DOHH2 (cell line): ENCODE data around the gene SIPA1L3.

Experiments used
- H3F3A ChIP-seq: fragments of 200-600 bp; sonication (generic), shearing (Covaris generic); 2 replicates; pipeline ENCODE4 v1.6.0; 2016; ENCODE audit warnings: antibody characterized with exemption, mild to moderate bottlenecking; ENCODE audit not compliant: control insufficient read depth, insufficient read depth
- H3K27ac ChIP-seq: fragments of 200-600 bp; sonication (generic); 2 replicates; pipeline ENCODE4 v1.5.1; 2014; ENCODE audit warnings: low read depth, mild to moderate bottlenecking, low read length, moderate library complexity
- H3K27me3 ChIP-seq: fragments of 200-600 bp; sonication (generic); 2 replicates; pipeline ENCODE4 v1.6.1; 2014; ENCODE audit warnings: mild to moderate bottlenecking, low read length, mixed read lengths; ENCODE audit not compliant: control insufficient read depth
- H3K36me3 ChIP-seq: fragments of 200-600 bp; sonication (generic); 2 replicates; pipeline ENCODE4 v1.6.1; 2014; ENCODE audit warnings: mild to moderate bottlenecking, low read length, moderate library complexity, mixed read lengths; ENCODE audit not compliant: control insufficient read depth
- H3K4me1 ChIP-seq: fragments of 200-600 bp; sonication (generic); 2 replicates; pipeline ENCODE4 v1.6.1; 2014; ENCODE audit warnings: mild to moderate bottlenecking, low read length, mixed read lengths; ENCODE audit not compliant: control insufficient read depth
- H3K4me2 ChIP-seq: fragments of 200-600 bp; sonication (generic); 2 replicates; pipeline ENCODE4 v1.6.0; 2014; ENCODE audit warnings: mild to moderate bottlenecking, low read length, moderate library complexity
- H3K4me3 ChIP-seq: fragments of 200-600 bp; sonication (generic); 2 replicates; pipeline ENCODE4 v1.5.1; 2014; ENCODE audit warnings: mild to moderate bottlenecking, low read length, mixed read lengths
- H3K79me2 ChIP-seq: fragments of 200-600 bp; sonication (generic); 2 replicates; pipeline ENCODE4 v1.6.1; 2014; ENCODE audit warnings: mild to moderate bottlenecking, low read length, mixed read lengths; ENCODE audit not compliant: control insufficient read depth
- H3K9me2 ChIP-seq: fragments of 200-600 bp; sonication (generic); replicated peaks from 2 replicates; pipeline ENCODE4 v1.6.1; 2014; ENCODE audit warnings: mild to moderate bottlenecking, low read length, mixed read lengths; ENCODE audit not compliant: control insufficient read depth
- H3K9me3 ChIP-seq: fragments of 200-600 bp; sonication (generic); 2 replicates; pipeline ENCODE4 v1.6.1; 2014; ENCODE audit warnings: antibody characterized with exemption, low read length, mixed read lengths; ENCODE audit not compliant: control insufficient read depth, insufficient read depth
- H4K20me1 ChIP-seq: fragments of 200-600 bp; sonication (generic); 2 replicates; pipeline ENCODE4 v1.6.0; 2014; ENCODE audit warnings: low read depth, mild to moderate bottlenecking, antibody characterized with exemption, low read length, moderate library complexity; ENCODE audit not compliant: control insufficient read depth, insufficient read depth
- EZH2phosphoT487 ChIP-seq: fragments of 200-600 bp; sonication (generic); IDR thresholded peaks from 2 replicates; pipeline ENCODE4 v1.6.1; 2017; ENCODE audit warnings: borderline replicate concordance, mild to moderate bottlenecking, antibody characterized with exemption, low read length, moderate library complexity, mixed read lengths
- TF ChIP-seq, protein P1 (sequence below): fragments of 200-600 bp; sonication (generic); IDR thresholded peaks from one replicate; pipeline ENCODE4 v1.5.1; 2014; ENCODE audit warnings: antibody characterized with exemption, mild to moderate bottlenecking, low read depth, low read length; ENCODE audit not compliant: poor library complexity, severe bottlenecking

The SIPA1L3 gene

DNA sequence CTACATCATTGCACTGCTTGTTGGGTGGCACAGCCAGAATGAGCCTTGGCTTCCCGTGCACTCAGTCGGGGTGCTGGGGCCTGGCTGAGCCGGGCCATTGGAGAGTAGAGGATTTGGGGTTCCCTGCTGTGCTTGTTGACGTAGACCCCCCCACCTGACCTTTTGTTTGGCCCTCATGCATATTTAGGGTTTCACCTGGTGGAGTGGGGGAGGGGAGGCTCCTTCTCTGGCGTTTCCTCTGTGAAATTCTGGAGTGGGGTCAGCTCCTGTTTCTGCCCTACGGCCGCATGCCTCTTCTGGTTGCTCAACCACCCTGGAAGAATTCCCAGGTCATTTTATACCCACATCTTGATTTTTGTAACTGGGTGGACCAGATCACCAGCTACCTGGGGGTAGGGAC is 82.8 kb downstream of the SIPA1L3 start:
- no peak overlapping the region for H3K27ac ChIP-seq
- H3K4me3 ChIP-seq, result no peak overlapping the region
- H3F3A ChIP-seq, result peaks cover 8% of the 10 kb centered on the region; the same call in 1 of the 2 replicates
- H3K27me3 ChIP-seq, result no peaks in the 10 kb centered on the region
- H3K79me2 ChIP-seq, result peaks cover 80% of the 10 kb centered on the region
- H3K4me1 ChIP-seq, result peaks cover 30% of the 10 kb centered on the region
- no peaks in the 10 kb centered on the region for H3K9me2 ChIP-seq
- TF ChIP-seq EZH2phosphoT487, result no peak
- TF ChIP-seq, protein P1, sequence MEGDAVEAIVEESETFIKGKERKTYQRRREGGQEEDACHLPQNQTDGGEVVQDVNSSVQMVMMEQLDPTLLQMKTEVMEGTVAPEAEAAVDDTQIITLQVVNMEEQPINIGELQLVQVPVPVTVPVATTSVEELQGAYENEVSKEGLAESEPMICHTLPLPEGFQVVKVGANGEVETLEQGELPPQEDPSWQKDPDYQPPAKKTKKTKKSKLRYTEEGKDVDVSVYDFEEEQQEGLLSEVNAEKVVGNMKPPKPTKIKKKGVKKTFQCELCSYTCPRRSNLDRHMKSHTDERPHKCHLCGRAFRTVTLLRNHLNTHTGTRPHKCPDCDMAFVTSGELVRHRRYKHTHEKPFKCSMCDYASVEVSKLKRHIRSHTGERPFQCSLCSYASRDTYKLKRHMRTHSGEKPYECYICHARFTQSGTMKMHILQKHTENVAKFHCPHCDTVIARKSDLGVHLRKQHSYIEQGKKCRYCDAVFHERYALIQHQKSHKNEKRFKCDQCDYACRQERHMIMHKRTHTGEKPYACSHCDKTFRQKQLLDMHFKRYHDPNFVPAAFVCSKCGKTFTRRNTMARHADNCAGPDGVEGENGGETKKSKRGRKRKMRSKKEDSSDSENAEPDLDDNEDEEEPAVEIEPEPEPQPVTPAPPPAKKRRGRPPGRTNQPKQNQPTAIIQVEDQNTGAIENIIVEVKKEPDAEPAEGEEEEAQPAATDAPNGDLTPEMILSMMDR, result no peak
- no peaks in the 10 kb centered on the region; the same call in 1 of the 2 replicates for H3K36me3 ChIP-seq
- H4K20me1 ChIP-seq, result 0 out of 2 replicates have a peak, but pooled peaks cover 3% of the 10 kb centered on the region
- no peak overlapping the region for H3K4me2 ChIP-seq
- H3K9me3 ChIP-seq, result no peaks in the 10 kb centered on the region

DNA sequence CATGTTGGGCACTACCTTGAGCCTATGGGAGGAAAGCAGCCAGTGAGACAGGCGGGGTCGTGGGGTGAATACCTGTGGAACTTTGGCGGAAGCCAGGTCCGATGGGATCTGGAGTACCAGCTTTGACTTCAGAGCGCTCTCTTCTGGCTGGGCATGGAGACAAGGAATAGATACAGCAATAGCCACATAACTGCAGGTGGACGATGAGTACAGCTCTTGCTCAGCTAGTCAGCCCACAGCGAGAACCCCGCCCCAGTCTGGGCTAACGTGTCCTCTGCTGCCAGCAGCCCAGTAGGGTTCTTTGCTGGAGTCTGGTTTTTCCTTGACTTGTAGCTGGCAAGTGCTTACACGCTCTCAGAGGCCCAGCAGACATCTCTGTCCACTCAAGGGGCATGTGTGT is 83.4 kb downstream of the SIPA1L3 start:
- H3K27ac ChIP-seq, result no peak overlapping the region
- H3K79me2 ChIP-seq, result peaks cover 80% of the 10 kb centered on the region
- peaks cover 8% of the 10 kb centered on the region; the same call in 1 of the 2 replicates for H3F3A ChIP-seq
- no peaks in the 10 kb centered on the region for H3K9me2 ChIP-seq
- peaks cover 27% of the 10 kb centered on the region for H3K4me1 ChIP-seq
- TF ChIP-seq EZH2phosphoT487, result no peak
- TF ChIP-seq, protein P1, result no peak
- H4K20me1 ChIP-seq, result 0 out of 2 replicates have a peak, but pooled peaks cover 3% of the 10 kb centered on the region
- H3K27me3 ChIP-seq, result no peaks in the 10 kb centered on the region
- no peak overlapping the region for H3K4me2 ChIP-seq
- H3K36me3 ChIP-seq, result no peaks in the 10 kb centered on the region; the same call in 1 of the 2 replicates
- no peaks in the 10 kb centered on the region for H3K9me3 ChIP-seq
- H3K4me3 ChIP-seq, result no peak overlapping the region

DNA sequence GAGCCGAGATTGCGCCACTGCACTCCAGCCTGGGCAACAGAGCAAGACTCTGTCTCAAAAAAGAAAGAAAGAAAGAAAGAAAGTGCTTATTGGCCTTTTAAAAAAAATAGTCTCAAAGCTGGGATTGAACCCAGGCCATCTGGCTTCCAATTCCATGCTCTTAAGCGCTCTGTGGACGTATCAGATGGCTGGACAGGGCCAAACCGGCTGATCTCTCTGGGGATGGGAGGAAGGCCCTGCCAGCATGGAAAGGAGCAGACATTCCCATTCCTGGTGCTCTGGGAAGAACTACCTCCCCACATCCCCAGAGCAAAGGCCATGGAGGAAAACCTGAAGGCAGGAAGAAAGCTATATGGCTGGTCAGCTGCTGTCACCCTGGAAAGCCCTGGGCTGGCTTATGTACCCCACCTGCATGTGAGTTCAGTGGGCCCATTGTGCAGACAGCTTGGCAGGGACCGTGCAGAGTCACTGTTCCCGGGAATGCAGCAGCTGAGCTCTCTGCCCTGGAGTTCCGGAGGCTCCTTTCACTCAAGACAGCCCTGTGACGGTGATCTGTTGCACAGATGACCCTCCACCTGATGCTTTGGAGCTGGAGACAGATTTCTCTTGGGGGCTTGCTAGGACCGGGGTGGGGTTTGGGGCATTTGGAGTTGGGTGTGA is 84.3 kb downstream of the SIPA1L3 start:
- H3K79me2 ChIP-seq, result peaks cover 77% of the 10 kb centered on the region
- no peak overlapping the region for H3K4me2 ChIP-seq
- H3F3A ChIP-seq, result peaks cover 3% of the 10 kb centered on the region; the same call in 1 of the 2 replicates
- no peaks in the 10 kb centered on the region for H3K27me3 ChIP-seq
- H3K4me3 ChIP-seq, result no peak overlapping the region
- no peak for TF ChIP-seq EZH2phosphoT487
- TF ChIP-seq, protein P1, result no peak
- H3K27ac ChIP-seq, result no peak overlapping the region
- peaks cover 17% of the 10 kb centered on the region for H3K4me1 ChIP-seq
- H3K9me2 ChIP-seq, result no peaks in the 10 kb centered on the region
- H3K36me3 ChIP-seq, result no peaks in the 10 kb centered on the region; the same call in 1 of the 2 replicates
- no peaks in the 10 kb centered on the region for H3K9me3 ChIP-seq
- H4K20me1 ChIP-seq, result 0 out of 2 replicates have a peak, but pooled peaks cover 3% of the 10 kb centered on the region
